GM19099 (cell line): Measurements from ENCODE around the gene FBXL17.

Experiments
- POLR2A ChIP-seq: IDR thresholded peaks from 3 replicates; pipeline ENCODE4 v1.6.1; 2011; ENCODE audit warnings: low read depth; ENCODE audit not compliant: insufficient read length; ENCODE audit errors: extremely low read depth

FBXL17 gene

GRCh38 chr5:108181975-108182374 is 199.9 kb downstream of the FBXL17 start:
- no peak for TF ChIP-seq POLR2A

GRCh38 chr5:108174286-108174685 is 207.6 kb downstream of the FBXL17 start:
- TF ChIP-seq POLR2A = no peak

GRCh38 chr5:108171759-108172158 is 210.1 kb downstream of the FBXL17 start:
- TF ChIP-seq POLR2A = no peak

GRCh38 chr5:108168915-108169314 is 213.0 kb downstream of the FBXL17 start:
- TF ChIP-seq POLR2A = no peak

- TF ChIP-seq POLR2A = no peak
Observed at GRCh38 chr5:108167174-108167573, 214.7 kb downstream of the FBXL17 start.

GRCh38 chr5:108164574-108164973 is 217.3 kb downstream of the FBXL17 start:
- no peak for TF ChIP-seq POLR2A

GRCh38 chr5:108149369-108149768 is 232.5 kb downstream of the FBXL17 start:
- TF ChIP-seq POLR2A = no peak

- TF ChIP-seq POLR2A = no peak
Observed at GRCh38 chr5:108148715-108149139, 233.2 kb downstream of the FBXL17 start.

- TF ChIP-seq POLR2A = no peak
Observed at GRCh38 chr5:108146222-108146621, 235.7 kb downstream of the FBXL17 start.

- TF ChIP-seq POLR2A = no peak
Observed at GRCh38 chr5:108145351-108145750, 236.5 kb downstream of the FBXL17 start.

GRCh38 chr5:108144332-108144731 is 237.6 kb downstream of the FBXL17 start:
- no peak for TF ChIP-seq POLR2A

- no peak for TF ChIP-seq POLR2A
Observed at GRCh38 chr5:108143581-108143980, 238.3 kb downstream of the FBXL17 start.

- no peak for TF ChIP-seq POLR2A
Observed at GRCh38 chr5:108141676-108142075, 240.2 kb downstream of the FBXL17 start.

GRCh38 chr5:108136493-108136892 is 245.4 kb downstream of the FBXL17 start:
- TF ChIP-seq POLR2A = no peak

GRCh38 chr5:108129129-108129528 is 252.8 kb downstream of the FBXL17 start:
- no peak for TF ChIP-seq POLR2A

- TF ChIP-seq POLR2A = no peak
Observed at GRCh38 chr5:108125771-108126511, 256.0 kb downstream of the FBXL17 start.

- no peak for TF ChIP-seq POLR2A
Observed at GRCh38 chr5:108124596-108124995, 257.3 kb downstream of the FBXL17 start.
